ENCODE measurements around the gene ZNF527. TPM values are rescaled to one million over a fixed set of nuclear protein-coding genes. Genes with fewer than 3 reads are reported as not detected.

The ZNF527 gene
- total and polyA plus RNA-seq, 4 donors: 8.5 to 17.2 (median 10.9) TPM

DNA sequence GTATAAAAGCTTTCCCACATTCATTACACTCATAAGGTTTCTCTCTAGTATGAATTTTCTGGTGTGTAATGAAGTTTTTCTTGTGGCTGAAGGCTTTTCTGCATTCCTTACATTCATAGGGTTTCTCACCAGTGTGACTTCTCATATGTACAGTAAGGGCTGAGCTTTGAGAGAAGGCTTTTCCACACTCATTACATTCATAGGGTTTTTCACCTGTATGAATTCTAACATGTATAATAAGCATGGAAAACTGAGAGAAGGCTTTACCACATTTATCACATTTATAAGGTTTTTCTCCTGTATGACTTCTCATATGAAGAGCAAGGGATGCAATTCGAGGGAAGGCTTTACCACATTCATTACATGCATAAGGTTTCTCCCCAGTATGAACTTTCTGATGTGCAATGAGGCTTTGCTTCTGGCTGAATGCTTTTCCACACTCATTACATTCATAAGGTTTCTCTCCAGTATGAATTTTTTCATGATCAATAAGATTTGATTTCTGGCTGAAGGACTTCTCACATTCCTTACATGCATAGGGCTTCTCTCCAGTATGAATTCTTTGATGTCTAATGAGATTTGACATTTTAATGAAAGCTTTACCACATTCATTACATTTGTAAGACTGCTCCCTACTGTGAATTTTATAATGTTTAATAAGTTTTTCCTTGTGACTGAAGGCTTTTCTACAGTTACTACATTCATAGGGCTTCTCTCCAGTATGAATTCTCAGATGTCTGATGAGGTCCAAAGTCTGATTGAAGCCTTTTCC, 42.6 kb downstream of the ZNF527 start:
- no CpG with 5 or more reads among the region's 1 CpG for WGBS (ENCODE audit: insufficient coverage)
- Histone ChIP-seq H3K4me1 (ENCODE audit: control insufficient read depth, insufficient read depth, low read length) (no peaks in the 10 kb centered on the region), H3K4me3 (ENCODE audit: low read depth, low read length) (no peak overlapping the region), H3K27me3 (ENCODE audit: control insufficient read depth, insufficient read depth, low read length) (no peaks in the 10 kb centered on the region), H3K27ac (ENCODE audit: low read depth, low read length) (no peak overlapping the region), H3K9me3 (ENCODE audit: control insufficient read depth, insufficient read depth, low read length) (peaks cover 39% of the 10 kb centered on the region), H3K36me3 (ENCODE audit: control insufficient read depth, insufficient read depth, low read length) (no peaks in the 10 kb centered on the region)
- no peak for DNase-seq (ENCODE audit: low read depth in 4 of 6, low spot score in 6 of 6)

Other genes with a start within 250 kb of the ZNF527 start
- 10 to 100 TPM; 13.2 to 22.0 TPM for gene ZNF585A, start 198.4 kb upstream of the ZNF527 start, total RNA-seq
- 10 to 100 TPM; 12.3 to 13.7 TPM for gene ZNF585A, start 198.4 kb upstream of the ZNF527 start, polyA plus RNA-seq (ENCODE audit: insufficient read length in 2 of 2)
- gene ZNF585B, start 160.6 kb upstream of the ZNF527 start, total RNA-seq: 10 to 100 TPM; 28.5 to 28.8 TPM
- gene ZNF585B, start 160.6 kb upstream of the ZNF527 start, polyA plus RNA-seq (ENCODE audit: insufficient read length in 2 of 2): 10 to 100 TPM; 15.9 to 16.2 TPM
- gene ZNF383, start 152.9 kb upstream of the ZNF527 start, total RNA-seq: 10 to 100 TPM; 15.0 to 16.8 TPM
- gene ZNF383, start 152.9 kb upstream of the ZNF527 start, polyA plus RNA-seq (ENCODE audit: insufficient read length in 2 of 2): 10 to 100 TPM; 10.8 to 12.1 TPM
- 10 to 100 TPM; 14.1 to 26.1 TPM for gene ZNF569, start 96.3 kb downstream of the ZNF527 start, total RNA-seq
- 10 to 100 TPM; 12.1 to 13.3 TPM for gene ZNF569, start 96.3 kb downstream of the ZNF527 start, polyA plus RNA-seq (ENCODE audit: insufficient read length in 2 of 2)
- 10 to 100 TPM; 17.4 to 18.8 TPM for gene ZNF570, start 98.3 kb downstream of the ZNF527 start, total RNA-seq
- 10 to 100 TPM in 1 of 2 donors, 1 to 10 TPM in 1; 9.2 to 11.4 TPM for gene ZNF570, start 98.3 kb downstream of the ZNF527 start, polyA plus RNA-seq (ENCODE audit: insufficient read length in 2 of 2)
- 10 to 100 TPM; 17.8 to 23.3 TPM for gene ZNF793, start 135.8 kb downstream of the ZNF527 start, total RNA-seq
- 10 to 100 TPM; 28.5 to 44.8 TPM for gene ZNF793, start 135.8 kb downstream of the ZNF527 start, polyA plus RNA-seq (ENCODE audit: insufficient read length in 2 of 2)
- 10 to 100 TPM; 14.2 TPM for gene ZNF571, start 223.7 kb downstream of the ZNF527 start, total RNA-seq
- 10 to 100 TPM; 11.7 to 13.1 TPM for gene ZNF571, start 223.7 kb downstream of the ZNF527 start, polyA plus RNA-seq (ENCODE audit: insufficient read length in 2 of 2)
- 10 to 100 TPM; 10.7 to 20.0 TPM for gene ZNF540, start 223.8 kb downstream of the ZNF527 start, total RNA-seq
- 10 to 100 TPM; 20.1 to 23.5 TPM for gene ZNF540, start 223.8 kb downstream of the ZNF527 start, polyA plus RNA-seq (ENCODE audit: insufficient read length in 2 of 2)

Measured in spinal cord (tissue), 10 donors.